ENCODE results near the gene MAP1B.

Gene MAP1B

DNA sequence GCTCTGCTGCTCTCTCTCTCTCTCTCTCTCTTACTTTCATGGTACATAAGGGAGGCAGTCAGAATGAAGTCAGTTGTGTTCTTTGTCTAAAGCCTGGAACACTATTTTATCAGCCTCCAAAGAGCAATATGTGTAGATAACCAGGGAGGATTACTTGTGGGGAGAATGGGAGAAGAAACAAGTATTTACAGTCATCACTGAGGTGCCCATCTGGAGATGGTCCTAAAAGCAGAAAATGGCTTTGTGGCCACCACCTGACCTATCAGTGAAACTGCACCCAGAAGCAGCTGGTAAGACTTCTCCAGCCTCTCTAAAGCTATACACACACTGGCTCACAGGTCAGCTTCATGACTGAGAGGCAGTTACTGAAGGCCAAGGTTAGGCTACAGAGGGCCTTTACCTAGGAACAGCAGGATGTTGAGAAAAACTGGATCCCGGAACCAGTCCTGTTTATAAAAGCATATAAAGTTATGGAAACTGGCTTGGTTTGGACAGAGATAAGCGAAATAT, 137.6 kb downstream of the MAP1B start:
- no peaks in the 10 kb centered on the region for H3K36me3 ChIP-seq (ENCODE audit: control insufficient read depth, insufficient read depth, low read length)
- peaks cover 33% of the 10 kb centered on the region for H3K4me1 ChIP-seq (ENCODE audit: control insufficient read depth, insufficient read depth, low read length)
- no peak overlapping the region for H3K9ac ChIP-seq (ENCODE audit: low read length)
- no peak overlapping the region for H3K4me3 ChIP-seq (ENCODE audit: low read length)
- no peaks in the 10 kb centered on the region for H3K27me3 ChIP-seq (ENCODE audit: control insufficient read depth, insufficient read depth, low read length)
- H3K27ac ChIP-seq (ENCODE audit: low read depth, low read length), result peak overlapping the region; percentile 26

GRCh38 chr5:72245546-72245945, 138.3 kb downstream of the MAP1B start:
- H3K27ac ChIP-seq (ENCODE audit: low read depth, low read length), result peak overlapping the region; percentile 71
- no peaks in the 10 kb centered on the region for H3K36me3 ChIP-seq (ENCODE audit: control insufficient read depth, insufficient read depth, low read length)
- H3K9ac ChIP-seq (ENCODE audit: low read length), result no peak overlapping the region
- no peaks in the 10 kb centered on the region for H3K27me3 ChIP-seq (ENCODE audit: control insufficient read depth, insufficient read depth, low read length)
- H3K4me1 ChIP-seq (ENCODE audit: control insufficient read depth, insufficient read depth, low read length), result peaks cover 33% of the 10 kb centered on the region
- no peak overlapping the region for H3K4me3 ChIP-seq (ENCODE audit: low read length)

DNA sequence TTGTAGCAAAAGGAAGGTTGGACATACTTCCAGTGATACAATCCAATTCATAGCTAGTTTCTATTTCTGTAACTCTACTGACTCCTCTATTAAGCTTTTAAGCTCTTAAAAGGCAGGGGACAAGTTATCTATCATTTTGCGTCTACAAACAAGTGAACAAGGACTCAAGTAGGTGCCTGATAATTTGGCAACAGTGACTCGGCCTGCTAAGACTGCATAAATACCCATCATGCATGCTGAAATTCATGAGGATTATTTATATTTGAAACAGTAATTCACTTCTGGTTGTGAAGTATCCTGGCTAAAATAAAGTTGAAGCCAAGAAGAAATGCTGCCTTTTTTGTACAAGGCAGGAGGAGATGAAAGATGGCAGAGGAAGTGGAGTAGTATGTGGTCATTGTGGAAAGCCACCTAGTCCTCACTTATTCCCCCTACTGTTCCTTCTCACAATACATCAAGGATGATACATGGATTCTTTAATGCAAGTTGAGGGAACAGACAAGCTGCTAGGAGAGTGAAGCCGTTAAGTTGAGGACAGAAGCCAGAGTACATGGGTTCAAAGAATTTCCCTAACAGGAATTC, 138.8 kb downstream of the MAP1B start:
- Histone ChIP-seq H3K27me3 (ENCODE audit: control insufficient read depth, insufficient read depth, low read length) (no peaks in the 10 kb centered on the region), H3K27ac (ENCODE audit: low read depth, low read length) (peak overlapping the region; percentile 71), H3K4me1 (ENCODE audit: control insufficient read depth, insufficient read depth, low read length) (peaks cover 33% of the 10 kb centered on the region), H3K4me3 (ENCODE audit: low read length) (no peak overlapping the region), H3K9ac (ENCODE audit: low read length) (no peak overlapping the region), H3K36me3 (ENCODE audit: control insufficient read depth, insufficient read depth, low read length) (no peaks in the 10 kb centered on the region)

DNA sequence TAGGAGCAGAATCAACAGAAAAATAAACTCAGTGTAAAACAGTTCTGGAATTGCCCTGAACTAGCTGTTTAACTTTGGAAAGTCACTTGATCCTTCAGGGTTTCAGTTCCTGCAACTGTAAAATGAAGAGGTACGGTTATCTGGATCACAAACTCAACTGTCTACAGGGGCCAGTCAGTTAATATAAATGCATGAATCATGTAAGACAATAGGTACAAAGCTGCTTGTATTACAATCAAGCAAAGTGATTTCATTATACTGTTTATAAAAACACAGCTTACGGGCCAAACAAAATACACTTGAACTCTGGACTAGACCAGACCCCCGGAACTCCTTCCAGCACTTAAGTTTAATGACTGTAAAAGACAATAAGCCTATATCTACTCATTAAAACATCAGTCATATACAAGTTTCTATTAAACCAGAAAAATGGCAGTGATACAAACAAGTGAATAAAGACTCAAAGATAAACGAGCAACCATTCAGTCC, 139.7 kb downstream of the MAP1B start:
- Histone ChIP-seq H3K4me1 (ENCODE audit: control insufficient read depth, insufficient read depth, low read length) (peaks cover 33% of the 10 kb centered on the region), H3K9ac (ENCODE audit: low read length) (no peak overlapping the region)

GRCh38 chr5:72248410-72248981, 141.2 kb downstream of the MAP1B start:
- H3K36me3 ChIP-seq (ENCODE audit: control insufficient read depth, insufficient read depth, low read length), result no peaks in the 10 kb centered on the region
- H3K27me3 ChIP-seq (ENCODE audit: control insufficient read depth, insufficient read depth, low read length), result no peaks in the 10 kb centered on the region
- H3K4me3 ChIP-seq (ENCODE audit: low read length), result no peak overlapping the region
- no peak overlapping the region for H3K9ac ChIP-seq (ENCODE audit: low read length)
- H3K4me1 ChIP-seq (ENCODE audit: control insufficient read depth, insufficient read depth, low read length), result peaks cover 36% of the 10 kb centered on the region
- no peak overlapping the region for H3K27ac ChIP-seq (ENCODE audit: low read depth, low read length)

More for the DNA sequence above, 139.7 kb downstream of the MAP1B start:
- Histone ChIP-seq H3K4me3 (ENCODE audit: low read length) (no peak overlapping the region), H3K27me3 (ENCODE audit: control insufficient read depth, insufficient read depth, low read length) (no peaks in the 10 kb centered on the region), H3K36me3 (ENCODE audit: control insufficient read depth, insufficient read depth, low read length) (no peaks in the 10 kb centered on the region), H3K27ac (ENCODE audit: low read depth, low read length) (peak overlapping the region; percentile 71)

GRCh38 chr5:72251386-72251785, 144.1 kb downstream of the MAP1B start:
- Histone ChIP-seq H3K27ac (ENCODE audit: low read depth, low read length) (no peak overlapping the region), H3K4me1 (ENCODE audit: control insufficient read depth, insufficient read depth, low read length) (peaks cover 21% of the 10 kb centered on the region), H3K4me3 (ENCODE audit: low read length) (no peak overlapping the region), H3K9ac (ENCODE audit: low read length) (no peak overlapping the region), H3K36me3 (ENCODE audit: control insufficient read depth, insufficient read depth, low read length) (no peaks in the 10 kb centered on the region), H3K27me3 (ENCODE audit: control insufficient read depth, insufficient read depth, low read length) (no peaks in the 10 kb centered on the region)

GRCh38 chr5:72252008-72252407, 144.7 kb downstream of the MAP1B start:
- Histone ChIP-seq H3K4me3 (ENCODE audit: low read length) (no peak overlapping the region), H3K27ac (ENCODE audit: low read depth, low read length) (no peak overlapping the region), H3K9ac (ENCODE audit: low read length) (no peak overlapping the region), H3K36me3 (ENCODE audit: control insufficient read depth, insufficient read depth, low read length) (no peaks in the 10 kb centered on the region), H3K27me3 (ENCODE audit: control insufficient read depth, insufficient read depth, low read length) (no peaks in the 10 kb centered on the region), H3K4me1 (ENCODE audit: control insufficient read depth, insufficient read depth, low read length) (peaks cover 15% of the 10 kb centered on the region)

DNA sequence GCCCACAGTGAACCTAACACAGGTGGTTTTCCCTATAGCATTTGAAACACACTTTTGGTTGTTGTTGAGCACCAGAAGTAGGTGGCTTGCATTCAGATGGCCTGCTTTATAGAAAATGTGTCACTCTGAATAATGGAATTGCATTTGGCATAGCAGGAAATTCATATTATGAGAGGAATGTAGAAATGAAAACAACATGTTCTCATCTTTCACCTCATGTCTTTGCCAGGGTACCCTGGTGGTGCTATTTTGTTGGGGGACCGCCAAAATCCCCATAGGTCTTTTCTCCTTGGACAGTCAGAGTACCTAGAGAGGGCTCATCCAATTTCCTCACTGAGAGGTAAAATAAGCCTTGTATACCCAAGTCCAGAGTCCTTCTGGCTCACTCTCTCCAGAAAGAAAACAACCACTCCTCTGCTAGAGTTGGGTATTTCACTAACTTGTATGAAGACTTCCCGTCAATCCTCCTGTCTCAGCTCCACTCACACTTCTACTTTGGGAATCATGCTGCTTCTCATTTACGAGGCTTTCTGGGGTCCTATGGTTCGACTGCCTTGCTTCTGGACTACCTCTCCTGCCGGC, 145.4 kb downstream of the MAP1B start:
- Histone ChIP-seq H3K36me3 (ENCODE audit: control insufficient read depth, insufficient read depth, low read length) (no peaks in the 10 kb centered on the region), H3K4me3 (ENCODE audit: low read length) (no peak overlapping the region), H3K4me1 (ENCODE audit: control insufficient read depth, insufficient read depth, low read length) (peaks cover 11% of the 10 kb centered on the region), H3K9ac (ENCODE audit: low read length) (no peak overlapping the region), H3K27ac (ENCODE audit: low read depth, low read length) (no peak overlapping the region), H3K27me3 (ENCODE audit: control insufficient read depth, insufficient read depth, low read length) (no peaks in the 10 kb centered on the region)

DNA sequence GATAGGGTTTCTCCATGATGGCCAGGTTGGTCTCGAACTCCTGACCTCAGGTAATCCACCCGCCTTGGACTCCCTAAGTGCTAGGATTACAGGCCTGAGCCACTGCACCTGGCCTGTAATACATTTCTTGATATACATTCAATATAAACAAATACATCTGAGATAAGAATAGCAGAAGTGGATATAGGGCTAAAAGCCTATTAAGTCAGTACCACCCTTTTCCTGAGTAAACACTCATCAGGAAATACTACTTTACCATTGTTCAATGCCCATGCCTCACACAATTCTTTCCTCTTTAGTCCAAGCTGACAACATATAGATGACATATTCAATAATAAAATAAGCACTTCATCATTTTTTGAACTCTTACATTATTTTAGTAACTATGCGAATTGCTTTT, 148.0 kb downstream of the MAP1B start:
- no peaks in the 10 kb centered on the region for H3K27me3 ChIP-seq (ENCODE audit: control insufficient read depth, insufficient read depth, low read length)
- H3K9ac ChIP-seq (ENCODE audit: low read length), result no peak overlapping the region
- H3K4me3 ChIP-seq (ENCODE audit: low read length), result no peak overlapping the region
- peaks cover 2% of the 10 kb centered on the region for H3K4me1 ChIP-seq (ENCODE audit: control insufficient read depth, insufficient read depth, low read length)
- H3K27ac ChIP-seq (ENCODE audit: low read depth, low read length), result no peak overlapping the region
- H3K36me3 ChIP-seq (ENCODE audit: control insufficient read depth, insufficient read depth, low read length), result no peaks in the 10 kb centered on the region

- Histone ChIP-seq H3K4me3 (ENCODE audit: low read length) (no peak overlapping the region), H3K36me3 (ENCODE audit: control insufficient read depth, insufficient read depth, low read length) (no peaks in the 10 kb centered on the region), H3K4me1 (ENCODE audit: control insufficient read depth, insufficient read depth, low read length) (peaks cover 2% of the 10 kb centered on the region), H3K9ac (ENCODE audit: low read length) (no peak overlapping the region), H3K27ac (ENCODE audit: low read depth, low read length) (no peak overlapping the region), H3K27me3 (ENCODE audit: control insufficient read depth, insufficient read depth, low read length) (no peaks in the 10 kb centered on the region)
Measured at GRCh38 chr5:72255670-72256069, 148.4 kb downstream of the MAP1B start.

DNA sequence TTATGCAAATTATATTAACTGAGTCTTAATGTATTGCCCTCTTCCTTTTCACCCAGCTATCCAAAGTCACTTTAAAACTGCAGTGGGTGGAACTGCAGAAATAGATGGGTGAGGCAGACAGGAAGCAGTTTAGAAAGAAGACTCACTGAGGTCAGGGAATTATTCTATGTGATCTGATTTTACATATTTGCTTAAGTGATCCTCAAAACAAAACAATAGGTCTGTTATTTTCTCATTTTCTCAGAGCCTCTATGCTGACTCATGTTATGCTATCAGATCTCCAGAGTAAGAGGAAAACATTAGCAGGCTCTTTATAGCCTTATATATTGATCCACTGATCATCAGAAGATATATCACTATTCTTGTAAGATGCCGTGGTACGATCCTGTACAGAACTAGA, 149.3 kb downstream of the MAP1B start:
- no peaks in the 10 kb centered on the region for H3K27me3 ChIP-seq (ENCODE audit: control insufficient read depth, insufficient read depth, low read length)
- H3K36me3 ChIP-seq (ENCODE audit: control insufficient read depth, insufficient read depth, low read length), result no peaks in the 10 kb centered on the region
- H3K4me1 ChIP-seq (ENCODE audit: control insufficient read depth, insufficient read depth, low read length), result peaks cover 2% of the 10 kb centered on the region
- H3K27ac ChIP-seq (ENCODE audit: low read depth, low read length), result no peak overlapping the region
- no peak overlapping the region for H3K4me3 ChIP-seq (ENCODE audit: low read length)
- no peak overlapping the region for H3K9ac ChIP-seq (ENCODE audit: low read length)
